KBM-7 (cell line): Measurements from ENCODE around the gene OR2Y1.
"Not testable (repeated sequence)": the region's sequence is repeated elsewhere in the genome, so short reads cannot be mapped to it uniquely, and the experiment has no call there.

Experiments used
- DNase-seq: peaks from one replicate; pipeline ENCODE4 v3.0.0-alpha.2; 2015
- in situ Hi-C: fragments of 300-500 bp; cut with MboI; formaldehyde crosslinking; loops from 2 replicates; pipeline ENCODE4 v1.14.3; 2020; ENCODE audit warnings: low sequenced_read_pairs, low pct_unique_long_range_greater_than_20kb, mixed read lengths

Gene OR2Y1

GRCh38 chr5:180742727-180743126 lies 2.9 kb upstream of the OR2Y1 start:
- DNase-seq, result no peak
- in situ Hi-C loops, result no loop called here

- DNase-seq, in situ Hi-C loops: not testable (repeated sequence)
Observed at GRCh38 chr5:180740953-180741352, 1.1 kb upstream of the OR2Y1 start.

- in situ Hi-C loops, result no loop called here
- no peak for DNase-seq
Observed at GRCh38 chr5:180739271-180739670, 587 bp downstream of the OR2Y1 start.

DNA sequence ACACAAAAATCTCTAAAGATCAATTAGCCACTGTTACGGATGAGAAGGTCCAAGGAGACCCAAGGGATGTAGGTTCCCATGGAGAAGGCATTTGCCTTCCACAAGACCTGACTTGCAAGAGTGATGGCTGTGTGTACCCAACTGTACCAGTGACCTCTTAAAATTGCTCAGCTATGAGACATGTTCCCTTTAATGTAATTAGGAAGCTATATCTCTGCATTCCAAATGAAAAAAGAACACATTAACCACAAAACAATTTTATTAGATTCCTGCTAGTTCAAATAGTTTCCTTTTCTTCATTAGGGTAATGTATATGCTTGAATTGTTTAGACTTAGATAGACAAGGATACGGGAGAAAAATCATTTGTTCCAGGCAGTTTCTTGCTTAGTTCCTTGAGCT lies 3.3 kb downstream of the OR2Y1 start:
- in situ Hi-C loops, result no loop called here
- DNase-seq, result no peak

GRCh38 chr5:180724944-180725343 lies 14.9 kb downstream of the OR2Y1 start:
- no peak for DNase-seq
- in situ Hi-C loops, result no loop called here

GRCh38 chr5:180723936-180724335 lies 15.9 kb downstream of the OR2Y1 start:
- no peak for DNase-seq
- in situ Hi-C loops, result no loop called here

- in situ Hi-C loops, result no loop called here
- DNase-seq, result no peak
Observed at GRCh38 chr5:180720486-180720885, 19.4 kb downstream of the OR2Y1 start.

DNA sequence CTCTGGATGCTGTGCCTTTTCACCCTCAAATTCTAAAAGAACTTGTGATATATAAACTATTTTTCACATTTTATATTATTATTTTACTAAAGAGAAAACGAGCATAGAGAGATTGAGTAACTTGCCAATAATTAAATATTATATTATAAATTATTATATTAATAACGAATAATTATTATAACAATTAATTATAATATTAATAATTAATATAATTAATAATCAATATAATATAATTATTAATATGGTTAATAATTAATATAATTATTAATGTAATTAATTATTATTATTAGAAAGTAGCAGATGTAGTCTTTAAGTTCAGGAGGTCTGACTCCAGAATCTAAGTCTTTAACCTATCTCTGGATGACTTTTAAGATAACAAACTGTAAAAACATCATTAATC lies 20.1 kb downstream of the OR2Y1 start:
- DNase-seq, result no peak
- in situ Hi-C loops, result no loop called here

GRCh38 chr5:180718810-180719453 lies 20.9 kb downstream of the OR2Y1 start:
- in situ Hi-C loops, result no loop called here
- DNase-seq, result peak; percentile 65

GRCh38 chr5:180717989-180718388 lies 21.9 kb downstream of the OR2Y1 start:
- in situ Hi-C loops, result no loop called here
- no peak for DNase-seq

- in situ Hi-C loops, result no loop called here
- no peak for DNase-seq
Observed at GRCh38 chr5:180704362-180704761, 35.5 kb downstream of the OR2Y1 start.

DNA sequence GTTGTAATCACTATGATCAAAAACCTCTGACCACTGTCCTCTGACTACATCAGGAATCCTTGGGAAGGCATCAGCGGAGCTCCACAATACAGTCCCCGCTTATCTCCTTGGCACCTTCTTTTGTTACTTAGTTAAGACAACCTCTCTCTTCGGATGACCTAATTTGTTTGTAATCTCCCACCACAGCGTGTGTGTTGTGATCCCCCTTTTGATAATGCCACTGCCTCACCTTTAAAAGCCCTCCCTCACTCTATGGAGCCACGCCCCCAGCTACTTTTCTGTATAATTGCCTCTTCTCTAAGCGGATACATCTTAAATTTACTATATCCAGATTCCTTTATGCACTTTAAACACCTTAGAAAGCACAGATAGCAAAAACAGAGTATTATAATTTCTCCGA lies 35.9 kb downstream of the OR2Y1 start:
- no peak for DNase-seq
- in situ Hi-C loops, result no loop called here

DNA sequence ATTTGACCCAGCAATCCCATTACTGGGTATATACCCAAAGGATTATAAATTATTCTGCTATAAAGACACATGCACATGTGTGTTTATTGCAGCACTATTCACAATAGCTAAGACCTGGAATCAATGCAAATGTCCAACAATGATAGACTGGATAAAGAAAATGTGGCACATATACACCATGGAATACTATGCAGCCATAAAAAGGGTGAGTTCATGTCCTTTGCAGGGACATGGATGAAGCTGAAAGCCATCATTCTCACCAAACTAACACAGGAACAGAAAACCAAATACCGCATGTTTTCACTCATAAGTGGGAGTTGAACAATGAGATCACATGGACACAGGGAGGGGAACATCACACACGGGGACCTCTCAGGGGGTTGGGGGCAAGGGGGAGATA lies 36.5 kb downstream of the OR2Y1 start:
- in situ Hi-C loops, DNase-seq: not testable (repeated sequence)

- in situ Hi-C loops, result not testable (repeated sequence)
Observed at GRCh38 chr5:180700440-180700839, 39.4 kb downstream of the OR2Y1 start.

DNA sequence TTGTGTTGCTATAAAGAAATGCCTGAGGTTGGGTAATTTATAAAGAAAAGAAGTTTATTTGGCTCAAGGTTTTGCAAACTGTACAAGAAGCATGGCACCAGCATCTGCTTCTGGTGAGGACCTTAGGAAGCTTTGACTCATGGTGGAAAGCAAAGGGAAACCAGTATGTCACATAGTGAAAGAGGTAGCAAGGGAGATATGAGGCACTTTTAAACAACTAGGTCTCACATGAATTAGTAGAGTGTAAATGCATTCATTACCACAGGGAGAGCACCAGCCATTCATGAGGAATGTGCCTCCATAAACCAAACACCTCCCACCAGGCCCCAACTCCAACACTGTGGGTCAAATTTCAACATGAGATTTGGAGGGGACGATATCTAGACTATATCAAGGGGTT lies 40.8 kb downstream of the OR2Y1 start:
- in situ Hi-C loops, result no loop called here
- no peak for DNase-seq

More at GRCh38 chr5:180700440-180700839, 39.4 kb downstream of the OR2Y1 start:
- DNase-seq, result not testable (repeated sequence)

DNA sequence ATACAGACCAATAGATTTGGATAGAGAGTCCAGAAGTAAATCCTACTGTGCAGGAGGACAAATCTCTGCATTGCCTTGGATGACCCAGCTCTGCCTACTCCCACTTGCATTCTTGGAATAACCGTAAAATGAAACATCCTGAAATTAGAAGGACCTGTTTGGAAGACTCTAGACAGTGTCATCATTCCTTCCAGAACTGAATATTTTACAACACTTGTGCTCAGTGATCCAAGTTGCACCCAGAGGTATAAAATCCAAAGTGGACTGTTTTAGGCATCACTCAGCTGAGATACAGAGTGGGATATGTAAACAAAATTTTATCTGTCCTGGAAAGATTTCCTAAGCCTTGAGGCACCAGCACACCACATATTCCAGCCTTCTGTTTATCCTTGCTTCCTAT lies 43.7 kb downstream of the OR2Y1 start:
- no peak for DNase-seq
- in situ Hi-C loops, result no loop called here

- in situ Hi-C loops, result no loop called here
- no peak for DNase-seq
Observed at GRCh38 chr5:180692429-180692828, 47.4 kb downstream of the OR2Y1 start.

DNA sequence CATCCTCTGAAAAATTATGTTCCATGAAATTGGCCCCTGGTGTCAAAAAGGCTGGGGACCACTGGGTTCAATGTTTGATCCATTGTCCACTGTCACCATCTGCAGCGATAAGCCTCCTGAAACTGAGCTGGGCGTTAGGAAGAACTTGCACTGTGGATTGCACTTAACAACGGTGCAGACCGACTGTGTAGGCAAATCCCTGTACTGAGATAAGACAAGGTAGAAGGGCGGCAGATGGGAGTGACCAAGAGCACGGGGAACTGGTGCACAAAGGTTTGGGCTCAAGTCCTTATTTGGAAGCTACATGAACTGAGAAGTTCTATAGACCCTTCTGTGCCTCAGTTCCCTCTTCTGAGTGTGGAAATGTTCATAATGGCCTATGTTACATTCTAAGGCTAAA lies 48.8 kb downstream of the OR2Y1 start:
- in situ Hi-C loops, result no loop called here
- no peak for DNase-seq

DNA sequence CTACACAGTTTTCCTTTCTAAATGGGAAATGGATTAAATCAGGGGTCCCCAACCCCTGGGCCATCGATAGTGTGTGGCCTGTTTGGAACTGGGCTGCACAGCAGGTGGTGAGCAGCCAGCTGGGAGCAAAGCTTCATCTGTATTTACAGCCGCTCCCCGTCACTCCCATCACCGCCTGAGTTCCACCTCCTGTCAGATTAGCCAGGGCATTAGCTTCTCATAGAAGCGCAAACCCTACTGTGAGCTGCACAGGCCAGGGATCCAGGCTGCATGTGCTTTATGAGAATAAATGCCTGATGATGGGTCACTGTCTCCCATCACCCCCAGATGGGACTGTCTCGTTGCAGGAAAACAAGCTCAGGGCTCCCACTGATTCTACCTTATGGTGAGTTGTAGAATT lies 49.3 kb downstream of the OR2Y1 start:
- DNase-seq, result no peak
- in situ Hi-C loops, result no loop called here

DNA sequence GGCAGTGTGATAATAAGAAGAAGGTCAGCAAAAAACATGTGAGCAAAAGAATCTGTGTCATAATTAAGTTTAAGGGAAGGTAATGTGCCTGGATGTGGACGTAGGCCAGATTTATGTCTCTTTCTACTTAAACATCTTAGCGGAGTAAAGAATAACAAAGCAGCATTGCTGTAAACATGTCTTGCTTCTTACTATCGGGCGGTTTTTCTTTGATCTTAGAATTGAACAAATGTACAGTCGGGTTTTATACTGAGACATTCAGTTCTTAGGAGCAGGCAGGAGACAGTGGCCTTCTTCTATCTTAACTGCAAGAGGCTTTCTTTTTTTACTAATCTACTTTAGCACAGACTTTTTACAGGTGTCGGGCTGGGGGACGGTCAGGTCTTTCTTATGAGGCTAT lies 50.1 kb downstream of the OR2Y1 start:
- in situ Hi-C loops, result no loop called here
- DNase-seq, result no peak
